Colonic mucosa (tissue), 4 donors: ENCODE data around the gene PMEPA1. TPM values are rescaled to one million over a fixed set of nuclear protein-coding genes. Genes with fewer than 3 reads are reported as not detected.

ENCODE experiments used
- DNase-seq: peaks from one replicate; pipeline ENCODE4 v3.0.0-alpha.2; 2020
- H3K27ac ChIP-seq: fragments of 200-600 bp; one replicate; pipeline ENCODE4 v1.8.0; 2021
- H3K27me3 ChIP-seq: fragments of 200-600 bp; one replicate; pipeline ENCODE4 v1.8.0; 2021
- H3K36me3 ChIP-seq: fragments of 200-600 bp; one replicate; pipeline ENCODE4 v1.8.0; 2021
- H3K4me1 ChIP-seq: fragments of 200-600 bp; one replicate; pipeline ENCODE4 v1.8.0; 2021; ENCODE audit warnings: mild to moderate bottlenecking
- H3K4me3 ChIP-seq: fragments of 200-600 bp; one replicate; pipeline ENCODE4 v1.8.0; 2021
- H3K9ac ChIP-seq, 2 donors: one replicate each; pipeline ENCODE4 v1.7.0; 2013; ENCODE audit warnings: control low read depth in 2 of 2, low read depth in 2 of 2, low read length in 2 of 2
- H3K9me3 ChIP-seq: fragments of 200-600 bp; one replicate; pipeline ENCODE4 v1.8.0; 2021
- CTCF ChIP-seq: fragments of 200-600 bp; IDR thresholded peaks from one replicate; pipeline ENCODE4 v1.8.0; 2022; ENCODE audit warnings: antibody characterized with exemption, mild to moderate bottlenecking
- intact Hi-C: fragments of 100-400 bp; cut with DNase I; formaldehyde crosslinking; loops from one replicate; pipeline ENCODE4 v1.14.1; 2022
- total RNA-seq, 2 donors: library from RNA; stranded (reverse); fragmentation: NEBNext Ultra II Directional in 1 of 2; extraction: Animal tissue kit (Norgen Biotek cat#: 25700) in 1 of 2; gene quantifications; one replicate each; pipeline ENCODE4 v1.2.1, GENCODE V29; 2021
- donor health status: healthy.
- donor health status: DM: no; HTN: no; CAD: no.
- donor health status: DM: no; HTN: no; CAD: no.

The PMEPA1 gene
- total RNA-seq, 2 donors from 2014 or later, result 13.0 to 26.1 TPM

- Histone ChIP-seq H3K36me3 (no peaks in the 10 kb centered on the region), H3K9me3 (no peaks in the 10 kb centered on the region), H3K4me3 (no peak overlapping the region), H3K4me1 (peaks cover 8% of the 10 kb centered on the region), H3K9ac (no peak overlapping the region), H3K27ac (no peak overlapping the region), H3K27me3 (no peaks in the 10 kb centered on the region)
- TF ChIP-seq CTCF, result no peak
- DNase-seq, result no peak
- intact Hi-C loops, result no loop called here
Observed at GRCh38 chr20:57714409-57715267, 4.8 kb upstream of the PMEPA1 start.

DNA sequence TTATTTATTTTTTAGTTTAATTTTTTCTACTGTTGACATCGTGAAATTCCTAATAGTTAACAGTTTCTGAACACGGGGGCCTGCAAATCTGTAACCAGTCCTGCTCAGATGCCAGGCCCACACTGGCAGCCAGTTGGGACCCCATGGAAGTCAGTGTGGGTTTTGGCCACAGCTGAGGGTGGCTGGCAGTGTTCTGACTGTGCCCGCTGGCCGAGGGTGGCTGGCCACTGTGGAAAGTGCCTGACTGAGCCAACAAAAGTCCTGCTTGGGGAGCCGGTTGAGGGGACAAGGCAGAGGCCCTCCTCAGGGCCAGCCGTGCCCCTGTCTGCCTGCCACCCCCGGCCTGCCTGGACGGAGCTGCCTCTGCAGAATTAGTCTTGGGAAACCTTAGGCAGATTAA lies 4.1 kb upstream of the PMEPA1 start:
- intact Hi-C loops, result no loop called here
- Histone ChIP-seq H3K27ac (no peak overlapping the region), H3K4me1 (peaks cover 8% of the 10 kb centered on the region), H3K36me3 (no peaks in the 10 kb centered on the region), H3K9me3 (no peaks in the 10 kb centered on the region), H3K4me3 (no peak overlapping the region), H3K9ac (no peak overlapping the region), H3K27me3 (no peaks in the 10 kb centered on the region)
- DNase-seq, result no peak
- no peak for TF ChIP-seq CTCF

DNA sequence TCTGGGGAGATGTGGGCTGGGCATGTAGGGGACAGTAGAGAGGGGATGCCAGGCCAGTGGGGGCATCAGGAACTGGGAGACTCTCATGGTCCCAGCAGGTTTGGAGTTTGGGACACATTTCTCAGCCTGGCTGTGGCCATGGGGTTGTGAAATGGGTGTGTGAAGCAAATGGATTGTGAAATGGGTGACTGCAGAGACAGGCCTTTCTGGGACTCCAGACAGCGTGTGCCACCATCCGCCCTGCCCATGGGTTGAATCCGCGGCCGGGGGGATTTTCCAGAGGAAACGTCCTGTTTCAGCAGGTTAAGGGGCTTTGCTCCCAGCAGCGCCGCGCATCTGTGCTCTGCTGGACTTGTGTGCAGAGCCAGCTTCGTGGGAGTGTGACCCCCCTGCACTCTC lies 3.7 kb upstream of the PMEPA1 start:
- Histone ChIP-seq H3K27me3 (no peaks in the 10 kb centered on the region), H3K36me3 (no peaks in the 10 kb centered on the region), H3K9me3 (no peaks in the 10 kb centered on the region), H3K27ac (no peak overlapping the region), H3K4me3 (no peak overlapping the region), H3K4me1 (peaks cover 5% of the 10 kb centered on the region), H3K9ac (no peak overlapping the region)
- intact Hi-C loops, result no loop called here
- no peak for DNase-seq
- TF ChIP-seq CTCF, result no peak

GRCh38 chr20:57712851-57713504 lies 3.2 kb upstream of the PMEPA1 start:
- H3K9ac ChIP-seq, result no peak overlapping the region
- H3K27ac ChIP-seq, result no peak overlapping the region

DNA sequence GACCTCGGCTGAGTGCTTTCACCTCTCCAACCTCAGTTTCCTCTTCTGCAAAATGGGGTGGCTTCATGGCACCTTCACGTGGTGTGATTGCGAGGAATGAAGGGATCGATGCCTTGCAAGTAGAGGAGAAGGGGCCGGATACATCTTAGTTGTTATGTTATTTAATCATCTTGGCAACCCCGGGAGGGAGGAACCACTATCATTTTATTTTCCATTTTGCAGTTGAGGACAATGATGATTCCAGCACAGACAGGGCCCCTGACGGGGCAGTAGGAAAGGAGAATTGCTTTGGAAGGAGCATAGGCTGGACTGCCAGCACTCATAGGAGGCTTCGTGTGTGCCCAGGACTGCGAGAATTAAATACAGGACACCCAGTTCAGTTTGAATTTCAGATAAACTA lies 2.5 kb upstream of the PMEPA1 start:
- TF ChIP-seq CTCF, result no peak
- Histone ChIP-seq H3K4me3 (no peak overlapping the region), H3K36me3 (no peaks in the 10 kb centered on the region), H3K27ac (no peak overlapping the region), H3K4me1 (peaks cover 5% of the 10 kb centered on the region), H3K27me3 (no peaks in the 10 kb centered on the region), H3K9ac (no peak overlapping the region), H3K9me3 (no peaks in the 10 kb centered on the region)
- intact Hi-C loops, result no loop called here
- no peak for DNase-seq

More at GRCh38 chr20:57712851-57713504, 3.2 kb upstream of the PMEPA1 start:
- no peaks in the 10 kb centered on the region for H3K9me3 ChIP-seq
- peaks cover 5% of the 10 kb centered on the region for H3K4me1 ChIP-seq
- no peak overlapping the region for H3K4me3 ChIP-seq
- intact Hi-C loops, result no loop called here
- no peak for DNase-seq
- no peak for TF ChIP-seq CTCF
- no peaks in the 10 kb centered on the region for H3K36me3 ChIP-seq
- no peaks in the 10 kb centered on the region for H3K27me3 ChIP-seq
